Measurements from ENCODE around the gene SERPINB13.
"Not testable (repeated sequence)": the region's sequence is repeated elsewhere in the genome, so short reads cannot be mapped to it uniquely, and the experiment has no call there.

DNA sequence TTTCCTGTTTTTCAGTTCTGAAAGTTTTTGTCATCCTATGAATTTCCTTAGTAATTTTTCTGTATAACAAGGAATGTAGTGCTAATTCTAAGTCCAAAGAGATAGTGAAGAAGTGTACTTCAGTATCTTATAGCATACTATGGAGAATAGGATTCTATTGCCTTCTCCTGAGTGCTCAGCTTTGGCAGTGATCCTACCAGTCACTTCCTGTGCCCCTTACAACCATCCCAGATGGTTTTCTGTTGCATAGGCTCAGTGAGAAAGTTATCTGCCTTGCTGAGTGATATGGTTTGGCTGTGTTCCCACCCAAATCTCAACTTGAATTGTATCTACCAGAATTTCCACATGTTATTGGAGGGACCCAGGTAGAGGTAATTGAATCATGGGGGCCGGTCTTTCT is 57.6 kb downstream of the SERPINB13 start:
- TF ChIP-seq, protein P1, sequence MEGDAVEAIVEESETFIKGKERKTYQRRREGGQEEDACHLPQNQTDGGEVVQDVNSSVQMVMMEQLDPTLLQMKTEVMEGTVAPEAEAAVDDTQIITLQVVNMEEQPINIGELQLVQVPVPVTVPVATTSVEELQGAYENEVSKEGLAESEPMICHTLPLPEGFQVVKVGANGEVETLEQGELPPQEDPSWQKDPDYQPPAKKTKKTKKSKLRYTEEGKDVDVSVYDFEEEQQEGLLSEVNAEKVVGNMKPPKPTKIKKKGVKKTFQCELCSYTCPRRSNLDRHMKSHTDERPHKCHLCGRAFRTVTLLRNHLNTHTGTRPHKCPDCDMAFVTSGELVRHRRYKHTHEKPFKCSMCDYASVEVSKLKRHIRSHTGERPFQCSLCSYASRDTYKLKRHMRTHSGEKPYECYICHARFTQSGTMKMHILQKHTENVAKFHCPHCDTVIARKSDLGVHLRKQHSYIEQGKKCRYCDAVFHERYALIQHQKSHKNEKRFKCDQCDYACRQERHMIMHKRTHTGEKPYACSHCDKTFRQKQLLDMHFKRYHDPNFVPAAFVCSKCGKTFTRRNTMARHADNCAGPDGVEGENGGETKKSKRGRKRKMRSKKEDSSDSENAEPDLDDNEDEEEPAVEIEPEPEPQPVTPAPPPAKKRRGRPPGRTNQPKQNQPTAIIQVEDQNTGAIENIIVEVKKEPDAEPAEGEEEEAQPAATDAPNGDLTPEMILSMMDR (IDR thresholded peaks at IDR 0.05), result not testable (repeated sequence)
- TF ChIP-seq POLR2A (IDR thresholded peaks at IDR 0.05), result not testable (repeated sequence)
